KMS-11 (cell line): ENCODE results near the gene DPH7.
"Not testable (repeated sequence)": the region's sequence is repeated elsewhere in the genome, so short reads cannot be mapped to it uniquely, and the experiment has no call there.

Experiments
- H2AFZ ChIP-seq: fragments of 200-600 bp; sonication (generic); 2 replicates; pipeline ENCODE4 v1.6.1; 2016; ENCODE audit warnings: antibody characterized with exemption, mixed run types, low read depth
- H3K27ac ChIP-seq: fragments of 200-600 bp; sonication (generic); 2 replicates; pipeline ENCODE4 v1.6.1; 2016; ENCODE audit warnings: mild to moderate bottlenecking, mixed run types
- H3K27me3 ChIP-seq: fragments of 200-600 bp; sonication (generic); 2 replicates; pipeline ENCODE4 v1.6.1; 2017; ENCODE audit warnings: mild to moderate bottlenecking, low read depth, mixed run types, moderate library complexity; ENCODE audit not compliant: insufficient read depth
- H3K36me3 ChIP-seq: fragments of 200-600 bp; sonication (generic); 2 replicates; pipeline ENCODE4 v1.6.1; 2017; ENCODE audit warnings: mild to moderate bottlenecking, mixed run types; ENCODE audit not compliant: insufficient read depth
- H3K4me1 ChIP-seq: fragments of 200-600 bp; sonication (generic); 2 replicates; pipeline ENCODE4 v1.6.1; 2016; ENCODE audit warnings: mild to moderate bottlenecking, low read depth, mixed run types; ENCODE audit not compliant: poor library complexity, severe bottlenecking
- H3K4me2 ChIP-seq: fragments of 200-600 bp; sonication (generic); 2 replicates; pipeline ENCODE4 v1.7.0; 2016; ENCODE audit warnings: mild to moderate bottlenecking, mixed run types
- H3K4me3 ChIP-seq: fragments of 200-600 bp; sonication (generic); IDR thresholded peaks from 2 replicates; pipeline ENCODE4 v1.6.1; 2017; ENCODE audit warnings: low read depth, low read length, mixed read lengths; ENCODE audit not compliant: insufficient read depth
- H3K79me2 ChIP-seq: fragments of 200-600 bp; sonication (generic); 2 replicates; pipeline ENCODE4 v1.6.1; 2016; ENCODE audit warnings: low read depth, mixed run types; ENCODE audit not compliant: insufficient read depth
- H3K9ac ChIP-seq: fragments of 200-600 bp; sonication (generic); 2 replicates; pipeline ENCODE4 v1.6.1; 2016; ENCODE audit warnings: mild to moderate bottlenecking, mixed run types
- H4K20me1 ChIP-seq: fragments of 200-600 bp; sonication (generic); 2 replicates; pipeline ENCODE4 v1.6.1; 2016; ENCODE audit warnings: mild to moderate bottlenecking, mixed run types; ENCODE audit not compliant: insufficient read depth
- TF ChIP-seq, protein P1 (sequence below): fragments of 200-600 bp; sonication (generic); conservative IDR thresholded peaks from 2 replicates; pipeline ENCODE4 v1.6.1; 2017; ENCODE audit warnings: low read depth, mild to moderate bottlenecking, antibody characterized with exemption, low read length, moderate library complexity, mixed read lengths

DPH7 gene

GRCh38 chr9:137603879-137604278, 25.2 kb upstream of the DPH7 start:
- Histone ChIP-seq H3K4me2 (no peak overlapping the region), H3K4me3 (no peak overlapping the region), H3K4me1 (peaks cover 15% of the 10 kb centered on the region), H4K20me1 (no peaks in the 10 kb centered on the region), H3K27me3 (peaks cover 7% of the 10 kb centered on the region; the same call in 1 of the 2 replicates), H3K36me3 (no peaks in the 10 kb centered on the region), H3K9ac (no peak overlapping the region), H2AFZ (no peak overlapping the region), H3K27ac (no peak overlapping the region), H3K79me2 (no peaks in the 10 kb centered on the region)
- TF ChIP-seq, protein P1, sequence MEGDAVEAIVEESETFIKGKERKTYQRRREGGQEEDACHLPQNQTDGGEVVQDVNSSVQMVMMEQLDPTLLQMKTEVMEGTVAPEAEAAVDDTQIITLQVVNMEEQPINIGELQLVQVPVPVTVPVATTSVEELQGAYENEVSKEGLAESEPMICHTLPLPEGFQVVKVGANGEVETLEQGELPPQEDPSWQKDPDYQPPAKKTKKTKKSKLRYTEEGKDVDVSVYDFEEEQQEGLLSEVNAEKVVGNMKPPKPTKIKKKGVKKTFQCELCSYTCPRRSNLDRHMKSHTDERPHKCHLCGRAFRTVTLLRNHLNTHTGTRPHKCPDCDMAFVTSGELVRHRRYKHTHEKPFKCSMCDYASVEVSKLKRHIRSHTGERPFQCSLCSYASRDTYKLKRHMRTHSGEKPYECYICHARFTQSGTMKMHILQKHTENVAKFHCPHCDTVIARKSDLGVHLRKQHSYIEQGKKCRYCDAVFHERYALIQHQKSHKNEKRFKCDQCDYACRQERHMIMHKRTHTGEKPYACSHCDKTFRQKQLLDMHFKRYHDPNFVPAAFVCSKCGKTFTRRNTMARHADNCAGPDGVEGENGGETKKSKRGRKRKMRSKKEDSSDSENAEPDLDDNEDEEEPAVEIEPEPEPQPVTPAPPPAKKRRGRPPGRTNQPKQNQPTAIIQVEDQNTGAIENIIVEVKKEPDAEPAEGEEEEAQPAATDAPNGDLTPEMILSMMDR = no peak

DNA sequence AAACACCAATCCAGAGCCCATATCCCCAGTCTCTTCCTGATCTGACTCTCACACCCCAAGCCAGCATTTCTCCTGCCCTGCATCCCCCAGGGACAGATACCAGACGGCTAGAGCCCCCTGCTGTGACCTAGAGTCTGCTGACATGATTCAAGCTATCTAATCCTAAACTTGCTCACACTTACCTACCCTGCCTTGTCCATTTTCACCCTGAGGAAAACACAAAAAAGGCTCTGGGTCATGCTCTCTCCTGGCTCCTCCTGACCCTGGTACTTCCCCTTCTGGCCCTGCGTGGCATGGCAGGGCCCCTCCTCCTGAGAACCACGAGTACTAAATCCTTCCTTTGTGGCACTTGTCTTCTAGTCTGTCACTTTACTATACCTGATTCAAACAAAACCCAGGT, 23.9 kb upstream of the DPH7 start:
- Histone ChIP-seq H3K4me2 (0 out of 2 replicates have a peak overlapping the region, but pooled peaks have one; percentile 7), H3K79me2 (no peaks in the 10 kb centered on the region), H3K4me3 (no peak overlapping the region), H3K9ac (no peak overlapping the region), H4K20me1 (no peaks in the 10 kb centered on the region), H3K27ac (no peak overlapping the region), H2AFZ (peak overlapping the region; percentile 21; the same call in 1 of the 2 replicates), H3K4me1 (peaks cover 15% of the 10 kb centered on the region), H3K36me3 (no peaks in the 10 kb centered on the region), H3K27me3 (peaks cover 7% of the 10 kb centered on the region; the same call in 1 of the 2 replicates)
- TF ChIP-seq, protein P1 = no peak

GRCh38 chr9:137598943-137599342, 20.2 kb upstream of the DPH7 start:
- Histone ChIP-seq H4K20me1 (no peaks in the 10 kb centered on the region), H3K9ac (no peak overlapping the region), H3K4me3 (no peak overlapping the region), H3K4me1 (peaks cover 6% of the 10 kb centered on the region), H2AFZ (no peak overlapping the region), H3K36me3 (no peaks in the 10 kb centered on the region), H3K79me2 (no peaks in the 10 kb centered on the region), H3K27ac (no peak overlapping the region), H3K27me3 (peaks cover 3% of the 10 kb centered on the region; the same call in 1 of the 2 replicates), H3K4me2 (no peak overlapping the region)
- TF ChIP-seq, protein P1 = no peak

- H4K20me1 ChIP-seq, H3K4me2 ChIP-seq, H3K79me2 ChIP-seq, H3K4me1 ChIP-seq, H3K36me3 ChIP-seq, H3K4me3 ChIP-seq, H3K27me3 ChIP-seq, H2AFZ ChIP-seq, H3K9ac ChIP-seq, H3K27ac ChIP-seq: not testable (repeated sequence)
Observed at GRCh38 chr9:137596577-137596976, 17.9 kb upstream of the DPH7 start.

DNA sequence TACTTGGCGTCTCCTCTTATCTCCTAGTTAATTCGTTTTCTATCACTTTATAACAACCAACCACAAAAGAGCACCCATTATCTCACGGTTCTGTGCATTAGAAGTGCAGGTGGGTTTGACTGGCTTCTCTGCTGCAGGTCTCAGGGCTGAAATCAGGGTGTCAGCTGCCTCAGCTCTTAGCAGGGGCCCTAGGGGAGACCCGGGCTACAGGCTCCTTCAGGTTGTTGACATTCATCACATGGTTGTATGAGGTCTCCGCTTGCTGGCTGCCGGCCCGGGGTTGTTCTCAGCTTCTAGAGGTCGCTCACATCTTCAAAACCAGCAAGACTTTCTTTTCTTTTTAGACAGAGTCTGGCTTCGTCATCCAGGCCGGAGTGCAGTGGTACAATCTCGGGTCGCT, 14.5 kb upstream of the DPH7 start:
- no peak overlapping the region for H3K4me3 ChIP-seq
- no peaks in the 10 kb centered on the region for H3K36me3 ChIP-seq
- no peak overlapping the region for H3K27ac ChIP-seq
- H3K27me3 ChIP-seq = no peaks in the 10 kb centered on the region
- H4K20me1 ChIP-seq = 0 out of 2 replicates have a peak, but pooled peaks cover 4% of the 10 kb centered on the region
- no peak overlapping the region for H3K9ac ChIP-seq
- TF ChIP-seq, protein P1 = no peak
- H2AFZ ChIP-seq = no peak overlapping the region
- H3K79me2 ChIP-seq = peaks cover 14% of the 10 kb centered on the region; the same call in 1 of the 2 replicates
- no peak overlapping the region for H3K4me2 ChIP-seq
- peaks cover 11% of the 10 kb centered on the region for H3K4me1 ChIP-seq
